Measurements from ENCODE around the gene DMXL1.
"Not testable (repeated sequence)": the region's sequence is repeated elsewhere in the genome, so short reads cannot be mapped to it uniquely, and the experiment has no call there.

The DMXL1 gene

GRCh38 chr5:119071561-119071995 is 691 bp downstream of the DMXL1 start:
- no peak for FAIRE-seq

GRCh38 chr5:119072496-119072895 is 1.6 kb downstream of the DMXL1 start:
- no peak for FAIRE-seq

GRCh38 chr5:119073746-119074337 is 3.0 kb downstream of the DMXL1 start:
- FAIRE-seq: not testable (repeated sequence)

- no peak for FAIRE-seq
Observed at GRCh38 chr5:119074419-119074818, 3.5 kb downstream of the DMXL1 start.

- not testable (repeated sequence) for FAIRE-seq
Observed at GRCh38 chr5:119075269-119075668, 4.4 kb downstream of the DMXL1 start.

GRCh38 chr5:119076080-119076479 is 5.2 kb downstream of the DMXL1 start:
- no peak for FAIRE-seq

- FAIRE-seq: no peak
Observed at GRCh38 chr5:119077444-119077843, 6.6 kb downstream of the DMXL1 start.

GRCh38 chr5:119078071-119078846 is 7.4 kb downstream of the DMXL1 start:
- no peak for FAIRE-seq

- no peak for FAIRE-seq
Observed at GRCh38 chr5:119078861-119079260, 8.0 kb downstream of the DMXL1 start.

- FAIRE-seq: no peak
Observed at GRCh38 chr5:119079318-119079921, 8.5 kb downstream of the DMXL1 start.

GRCh38 chr5:119080936-119081335 is 10.0 kb downstream of the DMXL1 start:
- no peak for FAIRE-seq

- no peak for FAIRE-seq
Observed at GRCh38 chr5:119082691-119083090, 11.8 kb downstream of the DMXL1 start.

- FAIRE-seq: no peak
Observed at GRCh38 chr5:119083679-119084078, 12.8 kb downstream of the DMXL1 start.

GRCh38 chr5:119088438-119088837 is 17.6 kb downstream of the DMXL1 start:
- FAIRE-seq: peak; percentile 50

GRCh38 chr5:119095611-119096010 is 24.7 kb downstream of the DMXL1 start:
- no peak for FAIRE-seq

GRCh38 chr5:119105971-119106370 is 35.1 kb downstream of the DMXL1 start:
- no peak for FAIRE-seq

- FAIRE-seq: no peak
Observed at GRCh38 chr5:119112151-119112550, 41.3 kb downstream of the DMXL1 start.

GRCh38 chr5:119117237-119117636 is 46.4 kb downstream of the DMXL1 start:
- no peak for FAIRE-seq

GRCh38 chr5:119118000-119118399 is 47.1 kb downstream of the DMXL1 start:
- FAIRE-seq: no peak

- no peak for FAIRE-seq
Observed at GRCh38 chr5:119120893-119121292, 50.0 kb downstream of the DMXL1 start.

GRCh38 chr5:119122474-119122873 is 51.6 kb downstream of the DMXL1 start:
- FAIRE-seq: not testable (repeated sequence)

- FAIRE-seq: no peak
Observed at GRCh38 chr5:119123280-119123679, 52.4 kb downstream of the DMXL1 start.

- no peak for FAIRE-seq
Observed at GRCh38 chr5:119129770-119130169, 58.9 kb downstream of the DMXL1 start.
